Hair follicle dermal papilla cell (primary cell): ENCODE data around the gene ERF. TPM values are rescaled to one million over a fixed set of nuclear protein-coding genes. Genes with fewer than 3 reads are reported as not detected.

Source experiments
- total RNA-seq: library from RNA; depleted of rRNA; stranded (reverse); fragments of >200 nt; gene quantifications from 2 replicates; pipeline ENCODE4 v1.2.3, GENCODE V29; 2012

The ERF gene
- total RNA-seq: 43.0 and 52.0 TPM in 2 replicates

GRCh38 chr19:42254850-42255765 lies at the start of gene ERF:
TSS of gene ERF (minus strand) at chr19:42255128. CDS start at chr19:42254999, 129 bp downstream.

GRCh38 chr19:42301646-42302203 lies 46.8 kb upstream of the ERF start, which contains the start of gene PRR19:
TSS of gene PRR19 (plus strand) at chr19:42302132. CDS start at chr19:42309585, 7,453 bp downstream.

GRCh38 chr19:42268704-42269477 lies 14.0 kb upstream of the ERF start, which contains the start of gene CIC:
TSS of gene CIC (plus strand) at chr19:42269252. CDS start at chr19:42271784, 2,532 bp downstream.

GRCh38 chr19:42242512-42243409 lies 12.2 kb downstream of the ERF start, which contains the start of gene GSK3A:
TSS of gene GSK3A (minus strand) at chr19:42242602. CDS start at chr19:42242465, 137 bp downstream.

GRCh38 chr19:42219812-42220750 lies 34.8 kb downstream of the ERF start, which contains the start of gene ZNF526:
TSS of gene ZNF526 (plus strand) at chr19:42220312. CDS start at chr19:42224404, 4,092 bp downstream.

GRCh38 chr19:42217520-42218437 lies 37.1 kb downstream of the ERF start, which contains the start of gene DEDD2:
TSS of gene DEDD2 (minus strand) at chr19:42217677. CDS start at chr19:42217007, 670 bp downstream.

Other genes with a start within 250 kb of the ERF start
- 0.12 and 0.32 TPM in 2 replicates for gene GRIK5, start 184.9 kb downstream of the ERF start, total RNA-seq
- 28.2 and 28.4 TPM in 2 replicates for gene ZNF574, start 179.0 kb downstream of the ERF start, total RNA-seq
- gene POU2F2, start 122.7 kb downstream of the ERF start, total RNA-seq: 2.9 and 5.3 TPM in 2 replicates
- 18.0 and 19.6 TPM in 2 replicates for gene DEDD2, start 37.5 kb downstream of the ERF start, total RNA-seq
- gene ZNF526, start 34.8 kb downstream of the ERF start, total RNA-seq: 24.8 and 27.3 TPM in 2 replicates
- 19.6 and 20.6 TPM in 2 replicates for gene GSK3A, start 12.5 kb downstream of the ERF start, total RNA-seq
- gene CIC, start 14.1 kb upstream of the ERF start, total RNA-seq: 47.1 and 48.7 TPM in 2 replicates
- gene PRR19, start 47.0 kb upstream of the ERF start, total RNA-seq: 0.32 and 0.49 TPM in 2 replicates
- 18.3 and 25.0 TPM in 2 replicates for gene PAFAH1B3, start 47.5 kb upstream of the ERF start, total RNA-seq
- gene TMEM145, start 58.2 kb upstream of the ERF start, total RNA-seq: 0.12 TPM in 1 of 2 replicates, not detected in the other
- 25.3 and 35.7 TPM in 2 replicates for gene MEGF8, start 70.5 kb upstream of the ERF start, total RNA-seq
- gene CNFN, start 135.2 kb upstream of the ERF start, total RNA-seq: not detected in 2 replicates
- 3.1 and 3.3 TPM in 2 replicates for gene LIPE, start 172.3 kb upstream of the ERF start, total RNA-seq
- gene CXCL17, start 187.8 kb upstream of the ERF start, total RNA-seq: not detected in 2 replicates